Hematopoietic multipotent progenitor cell treated with erythropoietin and hydrocortisone succinate and interleukin-3 and kit ligand, for 4 days (in vitro differentiated cells): ENCODE data around the gene PPP4R3B.
"Not testable (repeated sequence)": the region's sequence is repeated elsewhere in the genome, so short reads cannot be mapped to it uniquely, and the experiment has no call there.

Source experiments
- DNase-seq: peaks from one replicate; pipeline ENCODE4 v3.0.0-alpha.2; 2015

Gene PPP4R3B

DNA sequence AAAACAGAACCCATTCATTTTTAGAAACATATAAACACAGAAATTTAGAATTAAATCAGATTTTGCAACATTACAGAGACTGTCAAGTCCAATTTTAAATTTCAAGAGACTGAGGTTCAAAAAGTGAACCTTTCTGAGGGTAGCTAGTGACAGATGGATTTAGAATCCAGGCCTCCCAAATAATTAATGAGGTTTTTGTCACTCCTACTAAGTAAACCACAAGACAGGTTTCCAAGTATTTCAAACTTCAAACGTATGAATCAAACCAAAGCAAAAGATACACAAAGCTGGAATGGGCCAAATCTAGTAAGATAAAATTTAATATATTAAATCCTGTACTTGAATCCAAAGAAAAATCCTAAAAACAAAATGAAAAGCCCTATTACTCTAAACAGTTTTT is 25.3 kb downstream of the PPP4R3B start:
- DNase-seq = no peak

- DNase-seq = no peak
Measured at GRCh38 chr2:55590810-55591440, 26.5 kb downstream of the PPP4R3B start.

GRCh38 chr2:55585451-55586080 is 31.9 kb downstream of the PPP4R3B start:
- DNase-seq = no peak

GRCh38 chr2:55581874-55582547 is 35.4 kb downstream of the PPP4R3B start:
- DNase-seq = peak; percentile 6

- peak; percentile 48 for DNase-seq
Measured at GRCh38 chr2:55581435-55581834, 36.0 kb downstream of the PPP4R3B start.

GRCh38 chr2:55569002-55569401 is 48.4 kb downstream of the PPP4R3B start:
- DNase-seq = not testable (repeated sequence)

- DNase-seq = no peak
Measured at GRCh38 chr2:55567298-55567697, 50.1 kb downstream of the PPP4R3B start.

DNA sequence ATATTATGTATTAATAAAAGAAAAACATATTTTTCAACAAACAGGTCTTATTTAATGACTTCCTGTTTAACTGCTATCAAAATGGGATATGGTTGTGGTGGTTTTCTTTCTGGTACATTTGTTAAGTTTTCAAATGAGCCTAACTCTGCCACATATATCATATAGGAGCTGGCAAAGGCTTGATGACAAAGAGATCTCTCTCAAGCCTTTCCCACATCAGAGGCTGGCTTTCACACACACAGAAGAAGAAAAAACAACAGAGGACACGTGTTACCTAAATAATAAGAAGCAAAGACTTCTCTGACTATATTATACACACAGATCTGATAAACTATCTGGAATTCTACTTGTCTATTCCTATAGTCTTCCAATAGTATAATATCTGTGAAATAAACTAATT is 51.8 kb downstream of the PPP4R3B start:
- no peak for DNase-seq

- no peak for DNase-seq
Measured at GRCh38 chr2:55560855-55561254, 56.6 kb downstream of the PPP4R3B start.

- DNase-seq = no peak
Measured at GRCh38 chr2:55556809-55557208, 60.6 kb downstream of the PPP4R3B start.

- no peak for DNase-seq
Measured at GRCh38 chr2:55555977-55556376, 61.4 kb downstream of the PPP4R3B start.

GRCh38 chr2:55553321-55553720 is 64.1 kb downstream of the PPP4R3B start:
- no peak for DNase-seq

DNA sequence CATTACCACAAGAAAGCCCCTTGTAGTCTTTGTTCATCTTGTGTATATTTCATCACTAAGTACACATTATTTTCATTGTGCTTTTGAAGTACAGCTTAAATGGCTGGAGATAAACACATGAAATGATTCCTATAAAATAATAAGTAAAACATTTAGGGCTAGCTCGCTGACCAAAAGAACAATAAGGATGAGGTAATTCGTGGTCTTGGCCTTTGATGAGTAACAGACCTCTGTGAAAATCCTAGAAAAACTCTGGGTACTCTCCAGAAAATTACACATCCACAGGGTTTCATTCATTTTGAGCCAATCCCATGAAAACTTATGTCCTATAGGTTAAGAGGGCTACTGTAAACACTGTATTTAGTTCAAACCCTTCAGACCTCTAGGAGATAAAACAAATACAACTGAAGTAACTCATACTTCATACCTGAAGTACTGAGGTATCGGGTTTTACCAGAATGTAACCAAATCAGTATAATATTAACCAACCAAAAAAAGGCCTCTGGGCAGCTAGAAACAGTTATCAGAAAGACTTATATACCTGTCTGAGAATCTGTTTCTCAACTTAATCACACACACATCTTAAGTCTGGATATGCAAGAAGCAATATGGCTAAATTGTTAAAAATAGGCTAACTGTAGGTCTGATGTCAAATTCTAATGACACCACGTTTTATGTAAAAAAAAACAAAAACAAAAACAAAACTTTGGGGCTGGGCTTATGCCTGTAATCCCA is 66.9 kb downstream of the PPP4R3B start:
- DNase-seq = no peak

DNA sequence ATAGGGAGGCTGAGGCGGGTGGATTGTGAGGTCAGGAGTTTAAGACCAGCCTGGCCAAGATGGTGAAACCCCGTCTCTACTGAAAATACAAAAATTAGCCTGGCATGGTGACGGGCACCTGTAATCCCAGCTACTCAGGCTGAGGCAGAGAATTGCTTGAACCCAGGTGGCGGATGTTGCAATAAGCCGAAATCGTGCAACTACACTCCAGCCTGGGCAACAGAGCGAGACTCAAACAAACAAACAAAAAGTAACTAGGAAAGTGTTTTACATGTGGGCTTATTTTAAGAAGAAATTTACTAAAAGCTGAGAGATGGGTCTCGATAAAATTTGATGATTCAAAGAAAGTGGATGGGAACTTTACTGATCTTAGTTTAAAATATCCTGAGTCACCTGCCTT is 69.7 kb downstream of the PPP4R3B start:
- peak; percentile 38 for DNase-seq

GRCh38 chr2:55547001-55547400 is 70.4 kb downstream of the PPP4R3B start:
- DNase-seq = no peak

DNA sequence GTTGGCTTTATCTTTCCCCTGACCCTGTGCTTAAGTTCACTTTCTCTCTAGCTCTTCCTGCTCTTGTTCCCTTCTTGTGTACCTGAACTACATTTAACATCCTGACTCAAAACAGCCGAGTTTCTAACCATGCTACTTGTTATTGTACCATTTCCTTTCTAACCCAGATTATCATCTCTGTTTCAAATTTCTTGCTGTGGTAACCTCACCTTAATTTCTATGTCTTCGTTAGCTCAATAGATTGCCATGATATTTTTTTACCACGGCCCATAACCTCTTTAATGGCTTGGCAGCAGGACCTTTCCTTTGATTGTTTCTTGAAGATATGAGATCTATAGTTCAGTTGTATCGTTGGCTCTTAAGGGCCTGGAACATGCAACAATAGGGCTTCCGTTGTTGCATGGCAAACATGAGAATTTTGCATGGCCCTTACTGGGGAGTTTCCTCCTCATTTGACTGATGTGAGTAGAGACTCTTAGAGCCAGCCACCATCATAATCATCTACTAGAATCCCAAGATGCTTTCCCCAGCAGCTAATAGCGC is 86.8 kb downstream of the PPP4R3B start:
- DNase-seq = peak; percentile 7

- DNase-seq = no peak
Measured at GRCh38 chr2:55526174-55526573, 91.2 kb downstream of the PPP4R3B start.

DNA sequence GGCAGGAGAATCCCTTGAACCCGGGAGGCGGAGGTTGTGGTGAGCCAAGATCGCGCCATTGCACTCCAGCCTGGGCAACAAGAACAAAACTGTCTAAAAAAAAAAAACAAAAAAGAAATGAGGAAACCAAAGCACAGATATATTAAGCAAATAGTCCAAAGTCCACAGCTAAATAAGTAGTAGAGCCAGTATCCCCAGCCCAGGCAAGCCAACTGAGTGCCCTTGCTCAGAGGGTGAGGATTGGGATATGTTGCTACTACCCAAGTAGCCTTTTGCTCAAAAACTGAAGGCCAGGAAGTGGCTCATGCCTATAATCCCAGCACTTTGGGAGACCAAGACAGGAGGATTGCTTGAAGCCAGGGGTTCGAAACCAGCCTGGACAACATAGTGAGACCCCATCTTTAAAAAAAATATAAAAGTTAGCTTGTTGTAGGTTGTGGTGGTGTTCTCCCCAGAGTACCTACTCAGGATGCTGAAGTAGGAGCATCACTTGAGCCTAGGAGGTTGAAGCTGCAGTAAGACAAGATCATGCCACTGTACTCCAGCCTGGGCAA is 92.5 kb downstream of the PPP4R3B start:
- DNase-seq = no peak

DNA sequence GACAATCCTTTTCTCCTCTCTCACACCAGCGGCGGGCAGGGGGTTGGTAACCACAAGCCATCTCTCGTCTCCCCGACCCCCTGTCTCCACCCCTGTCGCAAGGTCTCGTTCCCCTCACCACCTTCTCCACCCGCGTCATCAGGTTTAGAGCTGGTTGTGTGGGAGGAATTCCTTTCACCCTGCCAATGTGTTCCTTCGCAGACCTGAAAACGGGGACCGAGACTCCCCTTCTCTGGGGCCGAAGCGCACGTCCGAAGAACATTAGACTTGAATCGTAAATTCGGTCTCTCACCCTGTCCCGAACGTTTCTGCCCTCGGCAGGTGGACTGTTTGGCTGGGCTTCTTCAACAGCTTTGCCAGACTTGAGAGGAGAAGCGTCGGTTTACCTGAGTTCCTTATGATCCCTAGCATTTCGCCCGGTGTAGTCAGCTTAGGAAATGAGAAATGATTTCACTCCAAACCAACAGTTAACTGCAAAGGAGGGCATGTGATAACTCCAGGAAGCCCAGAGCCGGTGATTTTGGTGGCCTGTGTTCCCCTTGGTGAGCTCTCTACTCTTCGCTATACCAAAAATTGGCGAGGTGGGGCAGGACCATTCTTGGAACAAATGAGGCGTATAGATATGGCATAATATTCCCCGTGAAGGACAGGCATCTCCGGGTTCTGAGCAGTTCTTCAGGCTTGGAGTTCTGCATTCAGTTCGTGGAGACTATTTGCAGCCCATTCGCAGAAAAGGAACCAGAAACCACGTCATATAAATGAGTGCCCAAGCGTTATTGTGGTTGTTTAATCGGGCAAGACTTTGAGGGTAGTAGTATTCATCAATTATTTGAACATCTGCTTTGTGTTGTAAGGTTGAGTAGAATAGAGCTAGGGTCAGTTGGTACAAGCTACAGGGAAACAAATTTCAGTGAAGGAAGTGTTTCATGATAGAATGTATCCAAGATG is 97.2 kb downstream of the PPP4R3B start:
- DNase-seq = peak; percentile 50

DNA sequence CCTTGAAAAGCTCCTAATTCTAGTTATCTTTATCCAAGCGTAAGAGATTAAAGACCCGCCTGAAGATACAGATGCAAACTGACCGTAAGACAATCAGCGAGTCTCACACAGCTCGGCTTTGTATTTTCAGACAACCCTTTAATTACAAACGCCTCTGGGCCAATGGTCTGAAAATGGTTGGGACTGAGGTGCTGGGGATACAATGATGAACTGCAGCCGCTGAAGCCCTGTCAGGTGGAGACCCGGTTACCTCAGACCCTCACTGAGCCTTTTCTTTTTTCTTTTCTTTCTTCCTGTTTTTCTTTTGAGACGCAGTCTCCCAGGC is 98.6 kb downstream of the PPP4R3B start:
- DNase-seq = peak; percentile 39

- DNase-seq = peak; percentile 46
Measured at GRCh38 chr2:55511508-55512124, 105.8 kb downstream of the PPP4R3B start.
